HG03460 (cell line): Measurements from ENCODE around the gene SPDYC.

Source experiments
- ATAC-seq: cut with Tn5 transposase; IDR thresholded peaks from one replicate; pipeline ENCODE4 v1.9.1; 2021; ENCODE audit not compliant: unreplicated experiment

Gene SPDYC

GRCh38 chr11:65170058-65170534, at the start of gene SPDYC:
Gene SPDYC, plus strand, starts transcription at chr11:65170233. Its CDS starts 1,125 bp downstream, at chr11:65171358.
- ATAC-seq: no peak

- ATAC-seq: no peak
Observed at GRCh38 chr11:65120831-65121230, 49.2 kb upstream of the SPDYC start.

- ATAC-seq: no peak
Observed at GRCh38 chr11:65121447-65121864, 48.6 kb upstream of the SPDYC start.

GRCh38 chr11:65121865-65122696, 48.0 kb upstream of the SPDYC start, which contains the start of the genes FAU and MRPL49:
Gene FAU, minus strand, starts transcription at chr11:65122134. Its CDS starts 321 bp downstream, at chr11:65121813.
Gene MRPL49, plus strand, starts transcription at chr11:65122321. Its CDS starts 26 bp downstream, at chr11:65122347.
- ATAC-seq: peak; percentile 70

- no peak for ATAC-seq
Observed at GRCh38 chr11:65124480-65125196, 45.4 kb upstream of the SPDYC start.

GRCh38 chr11:65125197-65126056, 44.6 kb upstream of the SPDYC start:
- no peak for ATAC-seq

GRCh38 chr11:65126624-65127274, 43.3 kb upstream of the SPDYC start:
- ATAC-seq: no peak

GRCh38 chr11:65127473-65128181, 42.4 kb upstream of the SPDYC start:
- ATAC-seq: no peak

GRCh38 chr11:65128182-65129145, 41.6 kb upstream of the SPDYC start:
- ATAC-seq: no peak

GRCh38 chr11:65129649-65130441, 40.2 kb upstream of the SPDYC start:
- no peak for ATAC-seq

GRCh38 chr11:65130631-65131416, 39.2 kb upstream of the SPDYC start:
- no peak for ATAC-seq

GRCh38 chr11:65131417-65131776, 38.6 kb upstream of the SPDYC start:
- no peak for ATAC-seq

GRCh38 chr11:65131895-65132237, 38.2 kb upstream of the SPDYC start:
- ATAC-seq: no peak

GRCh38 chr11:65132238-65132987, 37.6 kb upstream of the SPDYC start:
- no peak for ATAC-seq

- no peak for ATAC-seq
Observed at GRCh38 chr11:65132988-65133700, 36.9 kb upstream of the SPDYC start.

- no peak for ATAC-seq
Observed at GRCh38 chr11:65133724-65134123, 36.3 kb upstream of the SPDYC start.
